Ammon's horn (tissue), 1 donor: ENCODE data around the gene ADCK2.
"Not testable (repeated sequence)": the region's sequence is repeated elsewhere in the genome, so short reads cannot be mapped to it uniquely, and the experiment has no call there.

Experiments
- DNase-seq: peaks from one replicate; pipeline ENCODE4 v3.0.0-alpha.2; 2016; ENCODE audit warnings: low spot score

The ADCK2 gene

DNA sequence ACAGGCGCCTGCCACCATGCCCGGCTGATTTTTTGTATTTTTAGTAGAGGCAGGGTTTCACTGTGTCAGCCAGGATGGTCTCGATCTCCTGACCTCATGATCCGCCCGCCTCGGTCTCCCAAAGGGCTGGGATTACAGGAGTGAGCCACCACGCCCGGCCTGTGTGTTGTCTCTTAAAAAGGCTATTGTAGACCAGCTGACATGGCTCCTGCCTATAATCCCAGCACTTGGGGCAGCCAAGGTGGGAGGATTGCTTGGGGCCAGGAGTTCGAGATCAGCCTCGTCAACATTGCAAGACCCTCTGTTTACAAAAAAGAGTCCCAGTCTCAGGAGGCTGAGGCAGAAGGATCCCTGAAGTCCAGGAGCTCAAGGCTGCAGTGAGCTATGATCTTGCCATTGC lies 21.1 kb downstream of the ADCK2 start:
- not testable (repeated sequence) for DNase-seq

DNA sequence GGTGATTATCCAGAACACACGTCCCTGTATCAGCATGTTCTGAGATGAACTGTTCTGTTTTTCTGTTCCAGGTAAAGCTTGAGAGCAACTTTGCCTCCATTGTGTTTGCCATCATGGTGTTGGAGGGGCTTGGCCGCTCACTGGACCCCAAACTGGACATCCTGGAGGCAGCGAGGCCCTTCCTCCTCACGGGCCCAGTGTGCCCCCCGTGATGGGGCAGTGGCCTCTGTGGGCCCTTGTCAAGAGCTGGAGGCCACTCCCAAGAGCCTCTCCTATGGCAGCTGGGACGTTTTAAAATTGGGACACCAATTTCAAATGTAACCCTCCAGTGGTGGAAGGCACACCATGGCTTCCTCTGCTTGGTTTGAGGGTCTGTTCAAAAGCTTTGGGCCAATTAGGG lies 21.8 kb downstream of the ADCK2 start:
- DNase-seq: no peak

DNA sequence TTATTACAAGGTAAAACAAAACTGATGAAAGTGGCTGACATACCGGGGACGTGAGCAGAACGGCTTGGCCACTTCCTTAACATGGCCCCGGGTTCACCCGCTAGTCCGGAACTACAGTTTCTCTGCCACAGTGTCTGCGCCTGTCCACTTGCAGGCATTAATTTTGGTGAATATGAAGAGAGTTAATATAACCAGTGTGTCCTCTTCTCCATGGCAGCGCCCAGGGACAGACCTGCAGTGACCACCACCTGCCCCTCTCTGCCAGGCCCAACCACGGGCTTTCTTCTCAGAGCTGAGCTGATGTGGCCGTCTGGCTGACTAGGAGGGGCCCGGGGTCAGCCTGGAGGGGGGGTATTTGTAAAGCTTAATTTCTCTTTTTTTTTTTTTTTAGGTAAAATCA lies 22.6 kb downstream of the ADCK2 start:
- DNase-seq: no peak

DNA sequence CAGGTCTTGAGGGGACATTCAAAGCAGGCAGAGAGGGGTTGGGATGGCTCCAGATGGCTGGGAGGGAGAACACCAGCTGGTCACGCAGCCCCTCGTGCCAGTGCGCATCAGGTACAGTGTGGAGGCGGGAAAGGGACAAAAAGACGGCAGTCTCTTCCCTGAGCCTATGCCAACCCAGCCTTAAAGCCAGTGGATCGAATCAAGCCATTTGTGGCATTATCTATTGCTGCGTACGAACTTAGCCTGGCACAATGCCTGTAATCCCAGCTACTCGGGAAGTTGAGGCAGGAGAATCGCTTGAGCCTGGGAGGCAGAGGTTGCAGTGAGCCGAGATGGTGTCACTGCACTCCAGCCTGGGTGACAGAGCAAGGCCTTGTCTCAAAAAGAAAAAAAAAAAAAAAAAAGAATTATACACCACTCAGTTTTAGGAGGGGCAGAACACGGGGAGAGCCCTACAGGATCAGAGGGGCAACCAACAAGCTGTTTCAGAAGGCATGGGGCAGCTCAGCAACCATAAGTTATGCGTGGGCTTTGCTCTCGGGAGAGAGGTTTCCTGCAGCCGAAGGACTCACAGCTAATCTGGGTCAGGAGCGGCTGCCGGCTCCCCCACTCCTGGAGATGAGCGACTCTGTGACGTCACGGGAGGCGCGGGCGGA lies 23.4 kb downstream of the ADCK2 start:
- peak; percentile 98 for DNase-seq

DNA sequence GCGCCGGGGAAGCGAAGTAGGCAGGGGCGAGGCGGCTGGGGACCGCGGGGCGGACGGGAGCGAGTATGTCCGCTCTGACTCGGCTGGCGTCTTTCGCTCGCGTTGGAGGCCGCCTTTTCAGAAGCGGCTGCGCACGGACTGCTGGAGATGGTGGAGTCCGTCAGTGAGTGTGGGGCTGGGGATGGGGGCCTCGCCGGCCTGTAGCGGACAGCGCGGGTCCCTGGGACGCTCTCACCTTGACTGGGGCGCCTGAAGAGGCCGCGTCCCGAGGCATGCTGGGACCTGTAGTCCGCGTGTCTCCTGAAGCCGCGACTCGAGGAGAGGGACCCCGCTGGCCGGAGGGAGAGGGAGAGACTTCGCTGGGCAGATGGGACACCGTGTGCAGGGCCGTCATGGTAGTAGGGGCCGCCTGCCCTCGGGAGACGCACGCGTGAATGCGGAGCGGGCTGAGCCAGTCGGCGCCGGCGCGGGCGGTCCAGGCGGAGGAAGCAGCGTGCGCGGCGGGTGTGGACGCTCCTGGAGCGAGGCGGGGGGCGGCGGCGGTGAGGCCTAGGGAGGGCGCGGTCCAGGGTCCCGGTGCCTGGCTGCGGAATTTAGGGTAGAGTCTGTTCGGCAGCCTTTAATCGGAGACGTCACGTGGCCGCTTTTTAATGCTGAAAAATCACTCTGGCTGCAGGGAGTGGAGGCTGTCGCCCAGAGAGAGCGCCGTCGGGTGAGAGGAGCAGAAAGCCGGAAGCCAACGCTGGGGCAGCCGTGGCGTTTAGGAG lies 24.1 kb downstream of the ADCK2 start, which contains the start of gene NDUFB2:
NDUFB2 (plus strand) TSS at position 29 of the 767 bp plus-strand sequence; CDS start at position 66, 37 bp downstream.
- DNase-seq: peak; percentile 90

DNA sequence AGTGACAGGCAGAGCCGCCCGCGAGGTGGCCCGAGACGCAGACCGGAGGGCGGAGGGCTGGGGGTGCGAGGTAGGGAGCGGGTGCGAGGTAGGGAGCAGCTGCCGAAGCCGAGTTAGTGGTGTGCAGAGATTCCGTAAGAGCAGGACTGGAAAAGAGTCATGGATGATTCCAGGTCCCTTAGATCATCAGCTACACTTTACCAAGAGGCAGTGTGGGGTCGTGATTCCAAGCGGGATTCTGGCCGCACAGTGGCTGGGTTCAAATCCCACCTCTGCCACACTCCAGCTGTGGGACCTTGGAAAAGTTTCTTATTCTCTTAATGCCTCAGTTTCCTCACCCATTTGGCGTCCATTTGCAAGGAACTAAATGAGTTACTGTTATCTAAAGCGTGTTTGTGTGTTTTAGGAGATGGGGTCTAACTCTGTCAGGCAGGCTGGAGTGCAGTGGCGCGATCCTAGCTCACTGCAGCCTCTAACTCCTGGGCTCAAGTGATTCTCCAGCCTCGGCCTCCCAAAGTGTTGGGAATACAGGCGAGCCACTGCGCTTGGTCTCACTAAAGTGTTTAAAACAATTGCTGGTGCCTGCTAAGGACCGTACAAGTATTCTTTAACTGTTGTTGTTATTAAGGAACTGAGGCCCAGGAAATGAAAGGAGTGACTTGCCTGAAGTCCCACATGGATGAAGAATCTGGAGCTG lies 24.9 kb downstream of the ADCK2 start:
- no peak for DNase-seq

DNA sequence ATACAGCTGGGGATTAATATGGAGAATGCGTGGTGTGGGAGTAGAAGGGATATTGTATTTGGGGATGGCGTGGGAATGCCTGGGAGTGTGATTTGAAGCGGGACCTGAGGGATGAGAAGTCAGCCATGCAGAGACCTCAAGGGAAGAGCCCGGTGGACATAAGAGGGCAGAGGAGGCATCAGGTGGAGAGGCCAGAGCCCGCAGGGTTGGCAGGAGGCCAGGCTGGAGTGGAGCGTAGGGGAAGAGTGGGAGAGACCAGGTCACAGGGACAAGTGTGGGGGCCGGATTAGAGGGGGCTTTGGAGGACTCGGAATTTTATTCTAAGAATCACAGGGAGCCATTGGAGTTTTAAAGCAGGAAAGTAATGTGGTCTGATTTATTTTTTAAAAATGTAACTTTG lies 25.7 kb downstream of the ADCK2 start:
- no peak for DNase-seq

DNA sequence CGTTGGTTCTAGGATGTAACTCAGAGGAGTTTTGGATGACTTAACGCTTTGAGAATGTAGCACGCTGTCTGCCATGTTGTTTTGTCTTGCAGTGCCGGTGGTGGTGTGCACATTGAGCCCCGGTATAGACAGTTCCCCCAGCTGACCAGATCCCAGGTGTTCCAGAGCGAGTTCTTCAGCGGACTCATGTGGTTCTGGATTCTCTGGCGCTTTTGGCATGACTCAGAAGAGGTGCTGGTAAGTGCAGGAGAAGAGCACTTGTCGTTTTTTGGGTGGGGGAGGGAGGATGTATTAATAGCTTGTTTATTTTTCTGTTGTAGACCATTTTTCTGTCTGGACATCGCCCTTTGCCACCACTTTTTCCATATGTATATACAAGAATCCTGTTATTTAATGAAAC lies 30.0 kb downstream of the ADCK2 start:
- no peak for DNase-seq

DNA sequence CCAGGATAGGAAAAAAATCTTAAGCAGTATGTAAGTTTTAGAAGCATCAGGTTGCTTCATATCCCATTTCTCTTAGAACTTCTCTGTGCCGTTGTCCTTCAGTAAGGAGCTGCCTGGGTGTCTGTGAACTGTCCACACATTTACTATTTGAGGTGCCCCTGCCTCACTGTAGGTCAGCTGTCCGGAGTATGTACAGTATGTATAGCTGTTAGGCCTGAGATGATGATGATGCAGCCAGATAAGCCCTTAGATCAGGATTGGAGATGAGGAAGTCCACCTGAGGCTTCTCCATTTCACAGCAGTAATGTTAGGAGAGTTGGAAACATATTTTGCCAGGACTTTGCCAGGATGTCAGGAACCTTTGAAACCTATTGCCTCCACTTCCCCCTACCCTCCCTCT lies 31.5 kb downstream of the ADCK2 start:
- no peak for DNase-seq

DNA sequence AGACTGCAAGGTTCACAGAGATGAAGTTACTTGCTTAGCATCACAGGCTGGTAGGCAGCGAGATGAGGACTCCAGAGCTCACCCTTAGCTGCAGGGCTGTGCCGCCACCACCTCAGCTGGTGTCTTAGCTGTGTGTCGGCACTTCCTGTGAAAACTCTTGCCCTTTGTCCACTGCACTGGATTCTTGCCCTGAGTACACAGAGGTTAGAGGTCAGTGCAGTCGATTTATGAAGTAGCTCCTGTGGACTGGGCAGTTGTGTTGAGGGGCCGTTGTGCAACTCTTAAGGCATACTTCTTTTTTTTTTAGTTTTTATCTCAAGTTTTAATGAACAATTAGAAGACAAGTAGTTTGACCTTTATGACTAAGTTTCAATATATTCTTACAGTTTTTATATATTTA lies 34.4 kb downstream of the ADCK2 start:
- DNase-seq: no peak

DNA sequence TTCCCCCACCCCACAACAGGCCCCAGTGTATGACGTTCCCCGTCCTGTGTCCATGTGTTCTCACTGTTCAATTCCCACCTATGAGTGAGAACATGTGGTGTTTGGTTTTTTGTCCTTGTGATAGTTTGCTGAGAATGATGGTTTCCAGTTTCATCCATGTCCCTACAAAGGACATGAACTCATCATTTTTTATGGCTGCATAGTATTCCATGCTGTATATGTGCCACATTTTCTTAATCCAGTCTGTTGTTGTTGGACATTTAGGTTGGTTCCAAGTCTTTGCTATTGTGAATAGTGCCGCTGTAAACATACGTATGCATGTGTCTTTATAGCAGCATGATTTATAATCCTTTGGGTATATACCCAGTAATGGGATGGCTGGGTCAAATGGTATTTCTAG lies 36.0 kb downstream of the ADCK2 start:
- not testable (repeated sequence) for DNase-seq

DNA sequence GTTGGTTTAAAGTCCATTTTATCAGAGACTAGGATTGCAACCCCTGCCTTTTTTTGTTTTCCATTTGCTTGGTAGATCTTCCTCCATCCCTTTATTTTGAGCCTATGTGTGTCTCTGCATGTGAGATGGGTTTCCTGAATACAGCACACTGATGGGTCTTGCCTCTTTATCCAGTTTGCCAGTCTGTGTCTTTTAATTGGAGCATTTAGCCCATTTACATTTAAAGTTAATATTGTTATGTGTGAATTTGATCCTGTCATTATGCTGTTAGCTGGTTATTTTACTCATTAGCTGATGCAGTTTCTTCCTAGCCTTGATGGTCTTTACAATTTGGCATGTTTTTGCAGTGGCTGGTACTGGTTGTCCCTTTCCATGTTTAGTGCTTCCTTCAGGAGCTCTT lies 39.6 kb downstream of the ADCK2 start:
- DNase-seq: not testable (repeated sequence)

DNA sequence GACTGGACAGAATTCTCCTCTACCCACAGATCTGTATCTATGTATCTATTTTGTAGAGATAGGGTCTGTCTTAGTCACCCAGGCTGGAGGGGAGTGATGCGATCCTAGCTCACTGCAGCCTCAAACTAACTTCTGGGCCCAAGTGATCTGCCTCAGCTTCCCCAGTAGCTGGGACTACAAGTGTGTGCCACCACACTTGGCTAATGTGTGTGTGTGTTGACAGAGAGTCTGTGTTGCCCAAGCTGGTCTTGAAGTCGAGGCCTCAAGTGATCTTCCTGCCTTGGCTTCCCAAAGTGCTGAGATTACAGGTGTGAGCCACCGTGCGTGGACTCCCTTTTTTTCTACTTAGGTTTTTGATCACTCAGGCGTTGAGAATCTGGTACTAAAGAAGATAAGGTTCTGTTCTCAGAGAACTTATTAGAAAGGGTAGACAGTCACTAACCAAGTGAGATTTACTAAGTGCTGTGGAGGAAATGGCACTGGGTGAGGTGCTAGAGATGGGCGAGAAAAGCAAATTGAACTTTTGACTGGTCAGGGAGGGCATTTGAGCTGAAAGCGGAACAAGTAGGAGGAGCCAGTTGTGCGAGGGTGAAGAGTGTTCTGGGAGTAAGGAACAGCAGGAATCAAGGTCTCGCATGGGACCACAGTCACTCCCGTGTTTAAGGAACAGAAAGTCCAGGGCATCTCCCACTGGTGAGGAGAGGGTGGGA lies 41.7 kb downstream of the ADCK2 start:
- DNase-seq: no peak

DNA sequence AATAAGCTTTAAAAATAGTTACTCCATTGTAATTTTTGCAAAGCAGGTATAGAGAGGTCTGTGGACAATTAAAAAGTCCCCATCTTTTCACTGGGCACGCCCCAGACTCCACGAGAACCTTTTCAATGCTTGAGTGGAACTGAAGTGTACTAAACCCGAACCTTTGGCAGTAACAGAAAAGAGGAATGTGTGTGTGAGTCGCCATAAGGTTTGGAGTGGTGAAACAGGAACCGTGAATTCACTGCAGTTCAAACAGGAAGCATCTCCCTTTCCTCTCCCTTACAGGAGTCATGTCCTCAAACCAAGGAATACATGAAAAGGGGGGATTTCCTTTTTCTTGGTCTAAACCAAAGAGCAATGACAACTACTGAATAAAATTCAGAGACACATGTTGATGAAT lies 47.0 kb downstream of the ADCK2 start:
- peak; percentile 30 for DNase-seq

DNA sequence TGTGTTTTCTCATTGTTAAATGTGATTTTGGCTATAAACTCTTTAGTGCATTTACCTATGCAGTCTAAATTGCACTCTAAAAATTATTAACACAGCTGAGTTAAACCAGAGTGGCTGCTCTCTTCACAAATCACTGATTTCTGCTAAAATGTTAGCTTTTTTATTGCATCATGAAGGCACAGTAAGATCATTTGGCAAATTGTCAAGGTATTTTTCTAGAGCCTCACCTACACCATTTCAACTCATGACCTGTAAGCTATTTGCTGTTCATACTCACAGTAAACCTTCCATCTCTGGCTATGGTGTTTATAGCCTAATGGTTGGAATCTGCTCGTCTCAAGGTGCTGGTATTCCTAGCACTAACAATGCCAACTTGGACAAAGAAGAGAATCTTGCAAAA lies 49.5 kb downstream of the ADCK2 start:
- no peak for DNase-seq

DNA sequence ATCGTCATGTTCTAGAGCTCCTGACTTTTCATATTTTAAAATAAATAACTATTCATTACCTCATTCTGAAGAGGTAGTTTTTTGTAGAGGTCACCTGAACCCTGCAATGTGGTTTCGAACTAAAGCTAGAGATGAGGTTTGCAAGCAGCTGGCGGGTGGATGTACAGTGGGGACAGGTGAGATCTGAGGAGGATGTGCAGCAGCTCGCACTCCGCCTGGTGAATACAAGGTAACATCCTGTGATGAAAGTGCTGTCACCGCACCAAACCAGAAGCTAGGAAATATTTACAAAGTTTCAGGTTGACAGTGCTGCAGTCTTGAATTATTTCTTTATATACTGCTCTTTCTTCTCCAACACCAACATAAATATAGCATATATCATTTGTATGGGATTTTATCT lies 50.3 kb downstream of the ADCK2 start:
- DNase-seq: no peak

DNA sequence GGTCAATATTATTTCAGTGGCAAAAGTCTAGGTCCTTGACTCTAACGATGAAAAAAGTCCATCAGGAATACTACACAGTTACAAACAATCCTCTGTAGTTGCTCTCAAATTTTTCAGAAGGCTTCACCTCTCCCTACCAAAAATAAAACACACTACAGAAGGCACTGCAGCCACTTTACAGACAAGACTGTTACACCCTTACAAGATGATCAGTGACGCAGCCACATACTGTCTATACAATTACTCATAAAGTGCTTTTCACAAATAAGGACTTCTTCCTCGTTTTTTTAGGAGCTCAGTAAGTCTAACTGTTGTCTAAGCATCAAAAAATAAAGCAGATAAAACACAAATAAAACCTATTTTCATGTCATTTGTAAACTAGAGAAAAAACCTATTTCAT lies 50.8 kb downstream of the ADCK2 start:
- DNase-seq: no peak

DNA sequence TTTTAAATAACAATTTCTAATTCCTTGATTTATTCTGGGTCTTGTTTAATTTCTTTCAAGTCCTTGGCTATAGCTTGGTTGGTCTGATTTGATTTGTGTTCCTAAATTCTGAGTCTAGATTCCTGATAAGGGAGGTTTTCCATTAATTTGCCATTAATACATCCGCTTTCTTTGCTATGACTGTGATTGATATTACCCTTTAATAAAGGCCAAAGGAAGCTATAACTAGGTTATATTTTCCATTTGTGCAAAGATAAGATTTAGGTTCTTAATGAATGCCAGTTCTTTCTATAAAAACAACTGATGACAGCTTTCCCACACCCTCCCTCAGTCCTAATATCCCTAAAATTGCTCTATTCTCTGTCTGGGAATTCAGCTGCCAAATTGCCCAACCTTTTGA lies 52.0 kb downstream of the ADCK2 start:
- DNase-seq: no peak

DNA sequence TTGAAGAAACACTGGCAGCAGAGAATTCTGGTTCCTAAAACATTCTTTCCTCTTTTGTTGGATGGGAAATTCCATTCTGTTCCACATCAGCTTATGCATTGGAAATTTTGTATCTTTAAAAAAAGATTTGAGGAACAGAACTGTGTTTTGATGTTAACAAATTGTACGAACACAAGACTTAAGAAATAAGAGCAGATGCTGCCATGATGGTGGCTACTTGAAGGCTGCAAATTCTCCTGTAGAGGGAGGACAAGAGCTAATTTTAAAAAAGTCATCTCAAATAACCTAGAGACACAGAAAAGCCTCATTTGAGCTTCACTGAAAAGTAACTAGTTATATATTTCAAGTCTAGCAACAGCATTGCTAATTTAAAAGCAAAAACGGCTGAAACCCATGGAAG lies 53.5 kb downstream of the ADCK2 start:
- DNase-seq: peak; percentile 20

DNA sequence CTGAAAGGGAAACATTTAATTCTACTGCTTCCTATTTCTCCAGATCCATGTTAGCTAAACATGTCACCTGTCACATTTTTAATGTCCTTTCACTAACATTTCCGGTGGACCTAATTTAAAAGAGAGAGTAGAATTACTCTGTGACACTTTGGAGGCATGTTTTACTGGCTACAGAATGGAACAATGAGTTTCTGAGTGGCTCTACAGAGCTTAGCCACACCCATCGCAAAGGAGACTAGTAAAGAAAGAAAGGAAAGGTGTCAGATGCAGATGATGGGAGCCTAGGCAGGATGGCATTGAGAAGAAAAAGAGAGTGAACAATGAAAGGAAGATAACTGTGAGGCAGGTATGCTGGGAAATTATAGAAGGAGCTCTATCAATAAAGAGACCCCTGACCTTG lies 59.7 kb downstream of the ADCK2 start:
- DNase-seq: no peak

DNA sequence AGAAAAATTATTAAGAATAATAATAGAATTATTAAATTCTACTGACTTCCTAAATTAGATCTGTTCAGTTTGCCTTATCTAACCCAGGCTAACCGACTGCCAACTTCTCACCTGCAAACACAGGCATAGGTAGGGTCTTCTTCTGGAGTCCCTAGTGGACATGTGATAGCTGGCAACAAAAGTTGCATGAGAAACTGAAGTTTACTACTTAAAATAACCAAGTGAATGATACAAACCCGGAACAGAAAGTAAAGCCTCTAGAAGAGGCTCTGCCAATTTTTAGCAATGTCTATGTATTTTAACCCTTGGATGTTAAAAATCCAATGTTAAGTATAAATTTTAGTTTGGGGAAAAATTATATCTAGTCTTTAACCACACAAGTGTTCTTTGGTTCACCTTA lies 61.4 kb downstream of the ADCK2 start:
- no peak for DNase-seq

DNA sequence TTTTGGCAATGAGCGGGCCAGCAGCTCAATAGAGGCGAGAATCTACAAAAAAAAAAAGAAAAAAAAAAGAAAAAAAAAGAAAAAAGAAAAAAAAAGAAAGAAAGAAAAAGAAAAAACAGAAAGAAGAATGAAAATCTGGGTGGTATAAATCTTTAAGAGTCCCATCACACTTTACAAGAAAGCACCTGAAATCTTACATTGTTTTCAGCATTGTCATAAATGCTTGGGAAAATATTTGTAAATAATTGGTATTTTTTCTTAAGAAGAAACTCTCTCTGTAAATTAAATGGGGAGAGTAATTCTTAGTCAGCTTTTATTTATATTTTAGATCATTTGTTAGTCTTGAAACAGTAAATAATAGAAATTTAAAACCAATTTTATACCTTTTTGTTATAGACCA lies 62.0 kb downstream of the ADCK2 start:
- DNase-seq: no peak

DNA sequence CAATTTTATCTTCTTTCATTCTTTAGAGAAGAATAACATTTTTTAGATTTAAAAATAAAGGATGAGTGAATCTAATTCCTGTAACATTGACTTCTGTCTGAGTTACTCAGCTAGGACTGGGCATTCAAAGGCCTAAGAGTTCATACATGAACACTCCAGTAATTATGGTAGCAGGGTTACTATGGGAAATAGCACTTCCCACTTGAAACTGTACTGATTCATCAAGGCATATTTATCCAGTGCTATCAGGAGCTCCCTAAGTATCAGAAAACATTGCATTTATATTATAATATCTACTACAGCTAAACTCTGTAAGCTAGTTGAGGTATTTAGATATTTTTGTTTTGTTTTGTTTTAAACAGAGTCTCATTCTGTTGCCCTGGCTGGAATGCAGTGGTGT lies 65.5 kb downstream of the ADCK2 start:
- no peak for DNase-seq
